Loucy (cell line): Measurements from ENCODE around the gene GPER1.

Experiments
- CTCF ChIP-seq: fragments of 200-600 bp; sonication (generic); conservative IDR thresholded peaks from 2 replicates; pipeline ENCODE4 v1.5.1; 2014; ENCODE audit warnings: mild to moderate bottlenecking, antibody characterized with exemption, low read length
- EZH2phosphoT487 ChIP-seq: fragments of 200-600 bp; IDR thresholded peaks from 2 replicates; pipeline ENCODE4 v1.6.1; 2018; ENCODE audit warnings: antibody characterized with exemption, mild to moderate bottlenecking, moderate library complexity, borderline replicate concordance

- TF ChIP-seq CTCF (no peak), EZH2phosphoT487 (no peak)
These were observed 25.6 kb downstream of the GPER1 start for GRCh38 chr7:1113548-1113885.
